Caco-2 (cell line): ENCODE data around the gene CSTPP1. TPM values are rescaled to one million over a fixed set of nuclear protein-coding genes. Genes with fewer than 3 reads are reported as not detected.

Experiments
- BruUV-seq: library from RNA; stranded (reverse); fragments of 400-500 nt; replicated peaks from 2 replicates; lab custom pipeline; 2021; lab: Mats Ljungman, UMichigan
- CTCF ChIA-PET: fragments of 300-600 bp; sonication (Branson Sonifier 250); formaldehyde crosslinking; loops from one replicate; lab custom pipeline; 2022; ENCODE audit warnings: antibody characterized with exemption; lab: Charles Lee
- POLR2A ChIA-PET: fragments of 300-600 bp; sonication (Branson Sonifier 250); formaldehyde crosslinking; loops from one replicate; lab custom pipeline; 2022; ENCODE audit warnings: antibody characterized with exemption; lab: Charles Lee
- DNase-seq, 2 experiments: peaks; one replicate each; pipeline versions ENCODE4 v3.0.0 to v3.0.0-alpha.2; 2020 to 2022
- H3K27me3 ChIP-seq: replicated peaks from 2 replicates; pipeline ENCODE4 v1.6.0; 2011; ENCODE audit warnings: low read length; ENCODE audit not compliant: control insufficient read depth, insufficient read depth
- H3K36me3 ChIP-seq: 2 replicates; pipeline ENCODE4 v1.5.1; 2011; ENCODE audit warnings: low read length; ENCODE audit not compliant: control insufficient read depth, insufficient read depth
- H3K4me1 ChIP-seq: fragments of 250-450 bp; sonication (Bioruptor Pico); 2 replicates; pipeline ENCODE4 v1.5.1; 2020; ENCODE audit warnings: mild to moderate bottlenecking
- H3K4me3 ChIP-seq: 2 replicates; pipeline ENCODE4 v1.5.1; 2011; ENCODE audit warnings: low read depth, mild to moderate bottlenecking, control low read depth, low read length
- H3K9me3 ChIP-seq: fragments of 250-450 bp; sonication (Bioruptor Pico); 2 replicates; pipeline ENCODE4 v1.5.1; 2020; ENCODE audit warnings: mild to moderate bottlenecking, moderate library complexity
- H3K27ac Mint-ChIP-seq: one replicate; pipeline ENCODE4 v1.8.0; 2022; ENCODE audit warnings: mixed read lengths; ENCODE audit not compliant: unreplicated experiment
- H3K27me3 Mint-ChIP-seq: one replicate; pipeline ENCODE4 v1.8.0; 2022; ENCODE audit warnings: mixed read lengths; ENCODE audit not compliant: insufficient read depth, unreplicated experiment
- H3K36me3 Mint-ChIP-seq: one replicate; pipeline ENCODE4 v1.8.0; 2022; ENCODE audit warnings: mild to moderate bottlenecking, mixed read lengths; ENCODE audit not compliant: insufficient read depth, unreplicated experiment
- H3K4me1 Mint-ChIP-seq: one replicate; pipeline ENCODE4 v1.8.0; 2022; ENCODE audit warnings: low read depth, mixed read lengths; ENCODE audit not compliant: unreplicated experiment
- H3K4me3 Mint-ChIP-seq: one replicate; pipeline ENCODE4 v1.8.0; 2022; ENCODE audit warnings: mild to moderate bottlenecking, moderate library complexity, mixed read lengths; ENCODE audit not compliant: unreplicated experiment
- H3K9me3 Mint-ChIP-seq: one replicate; pipeline ENCODE4 v1.8.0; 2022; ENCODE audit warnings: mixed read lengths; ENCODE audit not compliant: unreplicated experiment
- intact Hi-C: fragments of 100-400 bp; cut with micrococcal nuclease; formaldehyde crosslinking; loops from one replicate; pipeline ENCODE4 v1.10.0; 2022; ENCODE audit not compliant: unreplicated experiment
- total RNA-seq: library from RNA; stranded (reverse); gene quantifications from 2 replicates; pipeline ENCODE4 v1.2.3, GENCODE V29; 2022
- TF ChIP-seq, protein P1 (sequence below), 2 experiments: fragments of 200-600 bp in 1 of 2; IDR thresholded peaks; 1 replicate in 1 of 2; 2 replicates in 1 of 2; pipeline versions ENCODE4 v1.5.1 to v1.8.0; 2011 to 2022; ENCODE audit warnings: antibody characterized with exemption in 1 of 2, control low read depth in 1 of 2, inconsistent platforms in 1 of 2, low read depth in 1 of 2, low read length in 1 of 2, mild to moderate bottlenecking in 1 of 2, moderate library complexity in 1 of 2; ENCODE audit not compliant: insufficient read depth in 1 of 2, severe bottlenecking in 1 of 2, unreplicated experiment in 1 of 2

Gene CSTPP1
- total RNA-seq, 1 experiment from 2014 or later: 22.9 TPM

DNA sequence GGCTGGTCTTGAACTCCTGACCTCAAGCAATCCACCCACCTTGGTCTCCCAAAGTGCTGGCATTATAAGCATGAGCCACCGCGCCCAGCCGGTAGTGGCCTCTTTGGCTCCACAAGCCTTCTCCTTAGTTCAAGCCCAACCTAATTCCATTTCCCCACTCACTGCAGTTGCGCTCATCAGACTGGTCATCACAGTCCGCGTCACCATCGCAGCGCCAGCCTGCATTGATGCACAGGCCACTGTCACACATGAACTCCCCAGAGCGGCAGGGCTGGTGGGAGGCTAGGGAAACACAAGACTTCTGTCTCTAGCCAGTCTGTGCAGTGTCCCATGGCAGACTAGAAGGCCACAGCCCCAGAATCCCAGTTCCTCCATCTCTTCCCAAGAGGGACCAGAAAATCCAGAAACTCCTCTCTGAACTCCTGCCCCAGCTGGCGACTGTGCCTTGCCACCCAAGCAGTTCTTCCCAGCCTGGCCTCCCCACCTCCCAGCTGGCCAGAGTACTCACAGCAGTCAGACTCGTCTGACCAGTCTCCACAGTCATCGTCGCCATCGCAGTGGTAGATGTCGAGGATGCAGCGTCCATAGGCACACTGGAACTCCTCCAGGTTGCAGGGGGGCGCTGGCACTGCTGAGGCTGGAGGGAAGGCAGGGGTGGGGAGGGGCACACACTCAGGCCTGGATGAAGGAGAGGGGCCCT lies 38.0 kb upstream of the CSTPP1 start:
- BruUV-seq: no TSS peak
- H3K27me3 ChIP-seq: no peaks in the 10 kb centered on the region
- ChIA-PET POLR2A (no interaction called here), CTCF (no interaction called here)
- Mint-ChIP-seq H3K27me3 (no peaks in the 10 kb centered on the region), H3K9me3 (no peaks in the 10 kb centered on the region), H3K4me3 (no peak overlapping the region), H3K27ac (no peak overlapping the region), H3K4me1 (no peaks in the 10 kb centered on the region), H3K36me3 (no peaks in the 10 kb centered on the region)
- DNase-seq: peak in 1 of 2 experiments; percentile 18
- intact Hi-C loops: no loop called here
- no peak overlapping the region for H3K4me3 ChIP-seq
- H3K4me1 ChIP-seq: no peaks in the 10 kb centered on the region
- H3K9me3 ChIP-seq: no peaks in the 10 kb centered on the region
- peaks cover 3% of the 10 kb centered on the region for H3K36me3 ChIP-seq
- TF ChIP-seq, protein P1, sequence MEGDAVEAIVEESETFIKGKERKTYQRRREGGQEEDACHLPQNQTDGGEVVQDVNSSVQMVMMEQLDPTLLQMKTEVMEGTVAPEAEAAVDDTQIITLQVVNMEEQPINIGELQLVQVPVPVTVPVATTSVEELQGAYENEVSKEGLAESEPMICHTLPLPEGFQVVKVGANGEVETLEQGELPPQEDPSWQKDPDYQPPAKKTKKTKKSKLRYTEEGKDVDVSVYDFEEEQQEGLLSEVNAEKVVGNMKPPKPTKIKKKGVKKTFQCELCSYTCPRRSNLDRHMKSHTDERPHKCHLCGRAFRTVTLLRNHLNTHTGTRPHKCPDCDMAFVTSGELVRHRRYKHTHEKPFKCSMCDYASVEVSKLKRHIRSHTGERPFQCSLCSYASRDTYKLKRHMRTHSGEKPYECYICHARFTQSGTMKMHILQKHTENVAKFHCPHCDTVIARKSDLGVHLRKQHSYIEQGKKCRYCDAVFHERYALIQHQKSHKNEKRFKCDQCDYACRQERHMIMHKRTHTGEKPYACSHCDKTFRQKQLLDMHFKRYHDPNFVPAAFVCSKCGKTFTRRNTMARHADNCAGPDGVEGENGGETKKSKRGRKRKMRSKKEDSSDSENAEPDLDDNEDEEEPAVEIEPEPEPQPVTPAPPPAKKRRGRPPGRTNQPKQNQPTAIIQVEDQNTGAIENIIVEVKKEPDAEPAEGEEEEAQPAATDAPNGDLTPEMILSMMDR (IDR thresholded peaks at IDR 0.05; ENCODE audit: insufficient read depth in 1 of 2, low read depth in 1 of 2, low read length in 1 of 2, severe bottlenecking in 1 of 2, unreplicated experiment in 1 of 2): no peak

DNA sequence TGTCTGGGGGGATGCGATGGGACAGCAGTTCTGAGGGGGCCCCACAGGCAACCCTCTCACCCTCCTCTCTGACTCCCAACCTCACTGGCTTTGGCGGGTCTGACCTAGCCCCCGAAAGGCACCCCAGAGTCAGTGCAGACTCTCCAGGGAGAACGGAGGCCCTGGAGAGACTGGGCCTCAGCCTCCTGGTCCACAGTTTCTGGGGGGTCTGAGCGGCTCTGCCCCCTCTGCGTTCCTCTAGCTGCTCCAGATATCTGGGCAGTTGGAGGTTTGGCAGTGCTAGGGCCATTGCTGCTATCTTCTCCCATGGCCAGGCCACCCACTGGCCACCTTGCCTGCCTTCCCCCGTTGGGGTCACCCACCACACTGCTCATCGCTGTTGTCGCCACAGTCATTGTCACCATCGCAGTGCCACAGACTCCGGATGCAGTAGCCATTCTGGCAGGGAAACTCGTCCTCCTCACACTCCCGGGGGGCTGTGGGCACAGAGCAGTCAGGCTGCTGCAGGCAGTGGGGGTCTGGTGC lies 37.0 kb upstream of the CSTPP1 start:
- no peak overlapping the region for H3K27ac Mint-ChIP-seq

DNA sequence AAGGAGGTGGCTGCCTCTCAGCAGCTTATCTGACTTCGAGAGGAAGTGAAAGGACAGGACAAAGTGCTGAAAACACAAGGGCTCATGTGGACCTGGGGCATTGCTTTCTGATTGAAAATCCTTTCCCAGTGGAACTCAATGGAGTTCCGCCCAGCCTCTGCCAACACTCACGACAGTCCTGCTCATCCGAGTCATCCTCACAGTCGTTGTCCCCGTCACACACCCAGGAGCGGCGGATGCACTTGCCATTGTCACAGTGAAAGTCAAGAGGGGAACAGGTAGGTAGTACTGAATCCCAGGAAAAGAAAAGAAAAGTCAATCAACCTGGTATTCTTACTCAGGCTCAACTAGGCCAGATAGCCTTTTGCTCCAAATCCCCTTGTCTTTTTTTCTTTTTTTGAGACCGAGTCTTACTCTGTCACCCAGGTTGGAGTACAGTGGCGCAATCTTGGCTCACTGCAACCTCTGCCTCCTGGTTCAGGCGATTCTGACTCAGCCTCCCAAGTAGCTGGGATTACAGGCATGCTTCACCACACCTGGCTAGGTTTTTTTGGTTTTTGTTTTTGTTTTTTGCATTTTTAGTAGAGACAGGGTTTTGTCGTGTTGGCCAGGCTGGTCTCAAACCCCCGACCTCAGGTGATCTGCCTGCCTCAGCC lies 36.3 kb upstream of the CSTPP1 start:
- Histone ChIP-seq H3K4me1 (no peaks in the 10 kb centered on the region), H3K27me3 (no peaks in the 10 kb centered on the region), H3K36me3 (peaks cover 3% of the 10 kb centered on the region), H3K4me3 (no peak overlapping the region), H3K9me3 (no peaks in the 10 kb centered on the region)
- BruUV-seq: no TSS peak
- H3K27ac Mint-ChIP-seq: no peak overlapping the region
- ChIA-PET POLR2A (no interaction called here), CTCF (no interaction called here)
- H3K27me3 Mint-ChIP-seq: no peaks in the 10 kb centered on the region
- no peak for DNase-seq
- TF ChIP-seq, protein P1 (IDR thresholded peaks at IDR 0.05; ENCODE audit: insufficient read depth in 1 of 2, low read depth in 1 of 2, low read length in 1 of 2, severe bottlenecking in 1 of 2, unreplicated experiment in 1 of 2): no peak
- H3K9me3 Mint-ChIP-seq: no peaks in the 10 kb centered on the region
- H3K4me3 Mint-ChIP-seq: no peak overlapping the region
- H3K4me1 Mint-ChIP-seq: no peaks in the 10 kb centered on the region
- intact Hi-C loops: no loop called here
- H3K36me3 Mint-ChIP-seq: no peaks in the 10 kb centered on the region

More for the DNA sequence above, 37.0 kb upstream of the CSTPP1 start:
- Mint-ChIP-seq H3K4me3 (no peak overlapping the region), H3K4me1 (no peaks in the 10 kb centered on the region), H3K27me3 (no peaks in the 10 kb centered on the region), H3K36me3 (no peaks in the 10 kb centered on the region), H3K9me3 (no peaks in the 10 kb centered on the region)
- BruUV-seq: no TSS peak
- H3K4me3 ChIP-seq: no peak overlapping the region
- peaks cover 3% of the 10 kb centered on the region for H3K36me3 ChIP-seq
- ChIA-PET POLR2A (no interaction called here), CTCF (no interaction called here)
- no peaks in the 10 kb centered on the region for H3K4me1 ChIP-seq
- TF ChIP-seq, protein P1 (IDR thresholded peaks at IDR 0.05; ENCODE audit: insufficient read depth in 1 of 2, low read depth in 1 of 2, low read length in 1 of 2, severe bottlenecking in 1 of 2, unreplicated experiment in 1 of 2): no peak
- H3K27me3 ChIP-seq: no peaks in the 10 kb centered on the region
- intact Hi-C loops: no loop called here
- H3K9me3 ChIP-seq: no peaks in the 10 kb centered on the region
- DNase-seq: no peak
